Measurements from ENCODE around the gene ESF1. TPM values are rescaled to one million over a fixed set of nuclear protein-coding genes. Genes with fewer than 3 reads are reported as not detected.

The ESF1 gene
- total RNA-seq, 1 experiment from 2014 or later, result 28.7 TPM

GRCh38 chr20:13745784-13746183, 38.9 kb downstream of the ESF1 start:
- ChIA-PET CTCF (interaction anchor here (1.2 kb wide), 1 partner anchor 42 kb away, joined by 3 read pairs; no protein-coding TSS in a partner anchor), POLR2A (no interaction called here)
- TF ChIP-seq ZNF121 (CRISPR knock-in tag; IDR thresholded peaks at IDR 0.05) (no peak), SMAD3 (CRISPR knock-in tag; IDR thresholded peaks at IDR 0.05; ENCODE audit: borderline replicate concordance) (no peak), ZNF232 (CRISPR knock-in tag; IDR thresholded peaks at IDR 0.05) (no peak), CREB1 (CRISPR knock-in tag; IDR thresholded peaks at IDR 0.05) (no peak), MLX (CRISPR knock-in tag; IDR thresholded peaks at IDR 0.05) (no peak), KAT7 (CRISPR knock-in tag; IDR thresholded peaks at IDR 0.05; ENCODE audit: borderline replicate concordance) (no peak), TEAD4 (CRISPR knock-in tag; IDR thresholded peaks at IDR 0.05) (no peak), MAX (CRISPR knock-in tag; IDR thresholded peaks at IDR 0.05) (no peak), ELF4 (CRISPR knock-in tag; IDR thresholded peaks at IDR 0.05; ENCODE audit: low read depth) (no peak), ZNF532 (CRISPR knock-in tag; IDR thresholded peaks at IDR 0.05; ENCODE audit: borderline replicate concordance) (no peak), MXD4 (CRISPR knock-in tag; IDR thresholded peaks at IDR 0.05; ENCODE audit: borderline replicate concordance) (no peak), ERG (CRISPR knock-in tag; IDR thresholded peaks at IDR 0.05) (no peak), MYBL2 (CRISPR knock-in tag; IDR thresholded peaks at IDR 0.05) (no peak), FOXJ3 (CRISPR knock-in tag; IDR thresholded peaks at IDR 0.05; ENCODE audit: borderline replicate concordance) (no peak), ATF2 (CRISPR knock-in tag; IDR thresholded peaks at IDR 0.05; ENCODE audit: borderline replicate concordance, low read depth) (no peak), SOX15 (CRISPR knock-in tag; IDR thresholded peaks at IDR 0.05) (no peak), NR2C2 (CRISPR knock-in tag; IDR thresholded peaks at IDR 0.05) (no peak)
- no peak for DNase-seq (ENCODE audit: low spot score)
- no peak for ATAC-seq
- peaks cover 37% of the 10 kb centered on the region for H3K36me3 Mint-ChIP-seq
- no peaks in the 10 kb centered on the region for H3K27me3 Mint-ChIP-seq (ENCODE audit: low read depth)
- H3K27ac Mint-ChIP-seq, result no peak overlapping the region
- no peak overlapping the region for H3K4me3 Mint-ChIP-seq
- peaks cover 11% of the 10 kb centered on the region for H3K9me3 Mint-ChIP-seq
- H3K4me1 Mint-ChIP-seq, result no peaks in the 10 kb centered on the region

- Mint-ChIP-seq H3K36me3 (peaks cover 46% of the 10 kb centered on the region), H3K9me3 (peaks cover 22% of the 10 kb centered on the region), H3K4me1 (no peaks in the 10 kb centered on the region), H3K27ac (no peak overlapping the region), H3K27me3 (ENCODE audit: low read depth) (no peaks in the 10 kb centered on the region), H3K4me3 (no peak overlapping the region)
- DNase-seq (ENCODE audit: low spot score) (no peak), ATAC-seq (no peak)
- POLR2A ChIA-PET, result no interaction called here
- CTCF ChIA-PET, result no interaction called here
- TF ChIP-seq JUN (CRISPR knock-in tag; IDR thresholded peaks at IDR 0.05) (no peak), ATF1 (CRISPR knock-in tag; IDR thresholded peaks at IDR 0.05) (no peak), ATF6 (CRISPR knock-in tag; IDR thresholded peaks at IDR 0.05) (no peak), ZBTB21 (CRISPR knock-in tag; IDR thresholded peaks at IDR 0.05; ENCODE audit: borderline replicate concordance) (no peak), ZNF671 (CRISPR knock-in tag; IDR thresholded peaks at IDR 0.05) (no peak), ZNF138 (CRISPR knock-in tag; conservative IDR thresholded peaks at IDR 0.05) (no peak), AR (CRISPR knock-in tag; IDR thresholded peaks at IDR 0.05) (no peak)
Measured at GRCh38 chr20:13744352-13744751, 40.4 kb downstream of the ESF1 start.
